Mesenchymal stem cell (in vitro differentiated cells and primary cell): Measurements from ENCODE around the gene CCDC82.

Experiments used
- DNase-seq: peaks from one replicate; pipeline ENCODE4 v3.0.0-alpha.2; 2013
- H2AFZ ChIP-seq: one replicate; pipeline ENCODE4 v1.6.1; 2013; ENCODE audit warnings: low read depth, mild to moderate bottlenecking, control low read depth, inconsistent platforms, low read length, moderate library complexity
- H2AK5ac ChIP-seq: 2 replicates; pipeline ENCODE4 v1.6.1; 2013; ENCODE audit warnings: low read length, moderate library complexity, mild to moderate bottlenecking, inconsistent platforms; ENCODE audit not compliant: severe bottlenecking
- H2BK120ac ChIP-seq: one replicate; pipeline ENCODE4 v1.6.1; 2013; ENCODE audit warnings: low read depth, mild to moderate bottlenecking, inconsistent platforms, low read length, moderate library complexity
- H2BK12ac ChIP-seq, 2 experiments: one replicate each; pipeline ENCODE4 v1.6.1; 2013; ENCODE audit warnings: inconsistent platforms in 2 of 2, low read length in 2 of 2, mild to moderate bottlenecking in 2 of 2, moderate library complexity in 2 of 2, control low read depth in 1 of 2
- H2BK15ac ChIP-seq: one replicate; pipeline ENCODE4 v1.6.1; 2013; ENCODE audit warnings: mild to moderate bottlenecking, low read depth, inconsistent platforms; ENCODE audit not compliant: poor library complexity, severe bottlenecking
- H2BK5ac ChIP-seq: 2 replicates; pipeline ENCODE4 v1.6.1; 2013; ENCODE audit warnings: low read depth, mild to moderate bottlenecking, low read length, control low read depth, inconsistent platforms; ENCODE audit not compliant: poor library complexity, severe bottlenecking
- H3K14ac ChIP-seq, 2 experiments: one replicate each; pipeline ENCODE4 v1.6.1; 2013; ENCODE audit warnings: inconsistent platforms in 2 of 2, low read length in 2 of 2, control low read depth in 1 of 2, mild to moderate bottlenecking in 1 of 2, moderate library complexity in 1 of 2
- H3K18ac ChIP-seq, 2 experiments: one replicate each; pipeline ENCODE4 v1.6.1; 2013; ENCODE audit warnings: inconsistent platforms in 2 of 2, low read length in 2 of 2, control low read depth in 1 of 2, low read depth in 1 of 2, mild to moderate bottlenecking in 1 of 2
- H3K23ac ChIP-seq, 2 experiments: one replicate each; pipeline ENCODE4 v1.6.1; 2013; ENCODE audit warnings: inconsistent platforms in 2 of 2, low read length in 2 of 2, mild to moderate bottlenecking in 2 of 2, moderate library complexity in 2 of 2, control low read depth in 1 of 2
- H3K27ac ChIP-seq: 2 replicates; pipeline ENCODE4 v1.5.1; 2013; ENCODE audit warnings: mild to moderate bottlenecking, moderate library complexity, low read length, control low read depth, inconsistent platforms; ENCODE audit not compliant: poor library complexity, severe bottlenecking
- H3K27me3 ChIP-seq, 2 experiments: 2 replicates each; pipeline versions ENCODE4 v1.6.1 to v1.7.0; 2013; ENCODE audit warnings: low read length in 2 of 2, mild to moderate bottlenecking in 2 of 2, moderate library complexity in 2 of 2, control low read depth in 1 of 2, inconsistent platforms in 1 of 2; ENCODE audit not compliant: control insufficient read depth in 1 of 2, insufficient read depth in 1 of 2
- H3K36me3 ChIP-seq, 2 experiments: 2 replicates each; pipeline versions ENCODE4 v1.6.1 to v1.7.0; 2013; ENCODE audit warnings: low read length in 2 of 2, control low read depth in 1 of 2, inconsistent platforms in 1 of 2, low read depth in 1 of 2, mild to moderate bottlenecking in 1 of 2; ENCODE audit not compliant: insufficient read depth in 2 of 2, control insufficient read depth in 1 of 2
- H3K4ac ChIP-seq, 2 experiments: one replicate each; pipeline ENCODE4 v1.6.1; 2013; ENCODE audit warnings: inconsistent platforms in 2 of 2, low read length in 2 of 2, mild to moderate bottlenecking in 2 of 2, moderate library complexity in 2 of 2, control low read depth in 1 of 2, low read depth in 1 of 2
- H3K4me1 ChIP-seq: 2 replicates; pipeline ENCODE4 v1.6.1; 2013; ENCODE audit warnings: low read depth, low read length, control low read depth; ENCODE audit not compliant: control insufficient read depth, insufficient read depth
- H3K4me2 ChIP-seq: 2 replicates; pipeline ENCODE4 v1.6.1; 2013; ENCODE audit warnings: low read length, mild to moderate bottlenecking, inconsistent platforms; ENCODE audit not compliant: poor library complexity, severe bottlenecking
- H3K4me3 ChIP-seq, 2 experiments: 2 replicates each; pipeline versions ENCODE4 v1.5.1 to v1.7.0; 2013; ENCODE audit warnings: low read length in 2 of 2, mild to moderate bottlenecking in 2 of 2, control low read depth in 1 of 2, low read depth in 1 of 2; ENCODE audit not compliant: insufficient read depth in 1 of 2
- H3K79me1 ChIP-seq: replicated peaks from 2 replicates; pipeline ENCODE4 v1.6.1; 2013; ENCODE audit warnings: mild to moderate bottlenecking, control low read depth, low read length, inconsistent platforms; ENCODE audit not compliant: poor library complexity, severe bottlenecking
- H3K9ac ChIP-seq: 2 replicates; pipeline ENCODE4 v1.7.0; 2013; ENCODE audit warnings: mild to moderate bottlenecking, low read length, moderate library complexity
- H3K9me3 ChIP-seq: 2 replicates; pipeline ENCODE4 v1.7.0; 2013; ENCODE audit warnings: mild to moderate bottlenecking, low read length; ENCODE audit not compliant: control insufficient read depth
- H4K8ac ChIP-seq: one replicate; pipeline ENCODE4 v1.6.1; 2013; ENCODE audit warnings: inconsistent platforms, mild to moderate bottlenecking, low read length, moderate library complexity
- H4K91ac ChIP-seq: one replicate; pipeline ENCODE4 v1.6.1; 2013; ENCODE audit warnings: mild to moderate bottlenecking, low read length, inconsistent platforms
- WGBS: methylation state at CpG from one replicate; pipeline ENCODE4 v1.1.7; 2013; ENCODE audit warnings: mixed read lengths; 5-methylcytosine and 5-hydroxymethylcytosine counted together

Gene CCDC82

DNA sequence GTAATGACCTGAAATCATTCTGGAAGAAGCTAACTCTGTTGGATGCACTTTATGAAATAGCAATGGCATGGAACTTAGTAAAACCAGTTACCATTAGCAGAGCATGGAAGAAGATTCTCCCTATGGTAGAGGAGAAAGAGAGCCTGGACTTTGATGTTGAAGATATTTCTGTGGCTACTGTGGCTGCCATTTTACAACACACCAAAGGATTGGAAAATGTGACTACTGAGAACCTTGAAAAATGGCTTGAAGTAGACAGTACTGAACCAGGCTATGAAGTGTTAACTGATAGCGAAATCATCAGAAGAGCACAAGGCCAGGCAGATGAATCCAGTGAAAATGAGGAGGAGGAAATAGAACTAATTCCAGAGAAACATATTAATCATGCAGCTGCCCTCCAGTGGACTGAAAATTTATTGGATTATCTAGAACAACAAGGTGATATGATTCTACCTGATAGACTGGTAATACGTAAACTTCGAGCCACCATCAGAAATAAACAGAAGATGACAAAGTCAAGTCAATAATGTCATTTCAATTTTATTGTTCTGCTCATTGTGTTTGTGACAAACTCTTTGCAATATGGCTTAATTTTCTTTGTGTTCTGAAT is 2.1 kb upstream of the CCDC82 start:
- no peak overlapping the region for H3K27ac ChIP-seq
- no peak overlapping the region for H4K91ac ChIP-seq
- H4K8ac ChIP-seq, result no peak overlapping the region
- H3K18ac ChIP-seq, result no peak overlapping the region
- H3K4ac ChIP-seq, result no peak overlapping the region
- no peak overlapping the region for H2AK5ac ChIP-seq
- H3K4me1 ChIP-seq, result no peaks in the 10 kb centered on the region
- no peak overlapping the region for H3K14ac ChIP-seq
- H3K79me1 ChIP-seq, result peaks cover 6% of the 10 kb centered on the region
- H2BK5ac ChIP-seq, result no peak overlapping the region
- H2BK12ac ChIP-seq, result no peak overlapping the region
- no peaks in the 10 kb centered on the region for H3K27me3 ChIP-seq
- peak overlapping the region; percentile 60 for H3K9ac ChIP-seq
- WGBS, result 91% methylated on average over 1 of the region's 3 CpGs
- H2BK120ac ChIP-seq, result no peak overlapping the region
- H2AFZ ChIP-seq, result no peak overlapping the region
- peaks cover 0 to 12% of the 10 kb centered on the region in 2 experiments for H3K36me3 ChIP-seq
- no peaks in the 10 kb centered on the region for H3K9me3 ChIP-seq
- H3K23ac ChIP-seq, result no peak overlapping the region
- no peak overlapping the region for H2BK15ac ChIP-seq
- DNase-seq, result no peak
- peak overlapping the region in 1 of 2 experiments; percentile 96 for H3K4me3 ChIP-seq
- H3K4me2 ChIP-seq, result no peak overlapping the region

DNA sequence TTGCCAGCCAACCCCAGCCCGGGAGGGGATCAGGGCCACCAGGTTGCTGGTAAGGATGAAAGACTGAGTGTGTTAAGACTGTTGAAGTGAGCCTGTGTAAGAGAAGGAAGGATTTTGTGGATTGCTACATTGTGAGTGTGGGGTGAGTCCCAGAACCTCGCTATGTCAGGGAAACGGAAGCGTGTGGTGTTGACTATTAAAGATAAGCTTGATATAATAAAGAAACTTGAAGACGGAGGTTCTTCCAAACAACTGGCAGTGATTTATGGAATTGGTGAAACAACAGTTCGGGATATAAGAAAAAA is 728 bp upstream of the CCDC82 start:
- no peaks in the 10 kb centered on the region for H3K9me3 ChIP-seq
- H2BK12ac ChIP-seq, result no peak overlapping the region
- peak overlapping the region; percentile 76 for H3K4me2 ChIP-seq
- H3K27me3 ChIP-seq, result no peaks in the 10 kb centered on the region
- peak overlapping the region; percentile 85 for H3K27ac ChIP-seq
- H2AFZ ChIP-seq, result no peak overlapping the region
- H2BK15ac ChIP-seq, result peak overlapping the region; percentile 23
- H4K91ac ChIP-seq, result peak overlapping the region; percentile 80
- no peak overlapping the region for H3K23ac ChIP-seq
- peak overlapping the region; percentile 75 to 88 for H3K18ac ChIP-seq
- H2BK120ac ChIP-seq, result peak overlapping the region; percentile 8
- peak overlapping the region; percentile 94 for H4K8ac ChIP-seq
- peak overlapping the region; percentile 72 to 76 for H3K14ac ChIP-seq
- H2AK5ac ChIP-seq, result peak overlapping the region; percentile 66
- H3K4me3 ChIP-seq, result peak overlapping the region; percentile 86 to 96
- peak overlapping the region; percentile 91 for H3K9ac ChIP-seq
- H2BK5ac ChIP-seq, result no peak overlapping the region
- peak; percentile 59 for DNase-seq
- 45% methylated on average over 6 of the region's 6 CpGs for WGBS
- peaks cover 0 to 17% of the 10 kb centered on the region in 2 experiments for H3K36me3 ChIP-seq
- peak overlapping the region; percentile 46 to 86 for H3K4ac ChIP-seq
- peaks cover 9% of the 10 kb centered on the region for H3K79me1 ChIP-seq
- no peaks in the 10 kb centered on the region for H3K4me1 ChIP-seq

GRCh38 chr11:96388891-96389719 is 607 bp downstream of the CCDC82 start:
- peak overlapping the region in 1 of 2 experiments; percentile 67 for H3K23ac ChIP-seq
- H2BK5ac ChIP-seq, result peak overlapping the region; percentile 75

DNA sequence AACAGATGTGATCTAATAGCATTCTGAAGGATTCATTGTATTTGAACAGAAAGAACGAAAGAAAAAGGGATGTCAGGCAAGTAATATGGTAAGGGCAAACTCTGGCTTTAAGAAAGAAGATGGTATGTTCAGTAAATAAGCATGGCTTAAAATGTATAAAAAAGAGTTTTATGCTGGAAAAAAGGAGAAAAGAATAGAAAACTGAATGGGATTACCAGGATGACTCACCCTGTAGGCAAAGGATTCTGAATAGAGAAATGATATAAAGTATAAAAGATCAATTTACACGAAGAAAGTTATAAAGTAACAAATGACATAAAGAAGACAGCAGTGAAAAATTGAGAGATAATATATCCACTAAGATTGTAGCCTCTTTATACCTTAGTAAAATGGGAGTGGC is 4.5 kb downstream of the CCDC82 start:
- Histone ChIP-seq H3K79me1 (peaks cover 10% of the 10 kb centered on the region), H4K91ac (no peak overlapping the region), H2AFZ (no peak overlapping the region), H3K4me1 (no peaks in the 10 kb centered on the region), H3K36me3 (peaks cover 0 to 52% of the 10 kb centered on the region in 2 experiments), H3K9me3 (no peaks in the 10 kb centered on the region), H3K4me3 (no peak overlapping the region), H3K27ac (no peak overlapping the region), H4K8ac (no peak overlapping the region), H3K9ac (no peak overlapping the region), H2BK120ac (no peak overlapping the region), H2BK15ac (no peak overlapping the region), H2BK12ac (no peak overlapping the region), H3K18ac (no peak overlapping the region), H3K4me2 (no peak overlapping the region), H2BK5ac (no peak overlapping the region), H3K4ac (no peak overlapping the region), H3K14ac (no peak overlapping the region), H3K27me3 (no peaks in the 10 kb centered on the region), H3K23ac (no peak overlapping the region), H2AK5ac (no peak overlapping the region)
- no peak for DNase-seq
- 100% methylated on average over 1 of the region's 2 CpGs for WGBS

More at GRCh38 chr11:96388891-96389719, 607 bp downstream of the CCDC82 start:
- H2BK12ac ChIP-seq, result no peak overlapping the region
- peaks cover 0 to 28% of the 10 kb centered on the region in 2 experiments for H3K36me3 ChIP-seq
- H3K4me3 ChIP-seq, result peak overlapping the region; percentile 79 to 96
- H3K79me1 ChIP-seq, result peaks cover 9% of the 10 kb centered on the region
- no peaks in the 10 kb centered on the region for H3K9me3 ChIP-seq
- no peaks in the 10 kb centered on the region for H3K4me1 ChIP-seq
- no peak overlapping the region for H2BK15ac ChIP-seq
- H3K4me2 ChIP-seq, result peak overlapping the region; percentile 78
- peak overlapping the region; percentile 69 for H2AFZ ChIP-seq
- H3K27ac ChIP-seq, result peak overlapping the region; percentile 75
- under 1% methylated on average over 22 of the region's 30 CpGs for WGBS
- H2BK120ac ChIP-seq, result peak overlapping the region; percentile 21
- peak overlapping the region; percentile 23 to 84 for H3K18ac ChIP-seq
- no peak overlapping the region for H2AK5ac ChIP-seq
- H4K91ac ChIP-seq, result no peak overlapping the region
- H3K4ac ChIP-seq, result peak overlapping the region in 1 of 2 experiments; percentile 32
- peak overlapping the region; percentile 91 for H3K9ac ChIP-seq
- peak overlapping the region in 1 of 2 experiments; percentile 18 for H3K14ac ChIP-seq
- H3K27me3 ChIP-seq, result no peaks in the 10 kb centered on the region
- peak; percentile 78 for DNase-seq
- H4K8ac ChIP-seq, result no peak overlapping the region
